OCI-LY3 (cell line): ENCODE measurements around the gene NPTXR.

Experiments used
- H2AFZ ChIP-seq: fragments of 200-600, 300-600 bp; shearing (Covaris generic); 2 replicates; pipeline ENCODE4 v1.6.0; 2014; ENCODE audit warnings: antibody characterized with exemption, low read depth, low read length
- H3K27ac ChIP-seq: fragments of 200-600, 300-600 bp; sonication (generic); 2 replicates; pipeline ENCODE4 v1.5.1; 2014; ENCODE audit warnings: mild to moderate bottlenecking, low read length, moderate library complexity, mixed read lengths
- H3K27me3 ChIP-seq: fragments of 200-600, 300-600 bp; sonication (generic); 2 replicates; pipeline ENCODE4 v1.6.1; 2014; ENCODE audit warnings: low read depth, low read length, mixed read lengths
- H3K36me3 ChIP-seq: fragments of 200-600, 300-600 bp; sonication (generic); replicated peaks from 2 replicates; pipeline ENCODE3; 2014; ENCODE audit warnings: low read depth, low read length, mixed read lengths
- H3K4me1 ChIP-seq: fragments of 300-600, 200-600 bp; sonication (generic); 2 replicates; pipeline ENCODE4 v1.6.1; 2014; ENCODE audit warnings: low read length, mixed read lengths
- H3K4me2 ChIP-seq: fragments of 200-600, 300-600 bp; sonication (generic); 2 replicates; pipeline ENCODE4 v1.6.1; 2014; ENCODE audit warnings: low read length, mixed read lengths
- H3K4me3 ChIP-seq: fragments of 300-600, 200-600 bp; sonication (generic); 2 replicates; pipeline ENCODE4 v1.5.1; 2014; ENCODE audit warnings: antibody characterized with exemption, mild to moderate bottlenecking, low read length, moderate library complexity
- H3K79me2 ChIP-seq: fragments of 300-600, 200-600 bp; shearing (Covaris generic); 2 replicates; pipeline ENCODE4 v1.6.1; 2014; ENCODE audit warnings: mild to moderate bottlenecking, low read length, mixed read lengths
- H3K9ac ChIP-seq: fragments of 300-600, 200-600 bp; shearing (Covaris generic); 2 replicates; pipeline ENCODE4 v1.6.0; 2014; ENCODE audit warnings: mild to moderate bottlenecking, low read length, moderate library complexity
- H3K9me3 ChIP-seq: fragments of 200-600, 300-600 bp; shearing (Covaris generic); 2 replicates; pipeline ENCODE4 v1.6.1; 2014; ENCODE audit warnings: low read length, mixed read lengths; ENCODE audit not compliant: insufficient read depth
- H4K20me1 ChIP-seq: fragments of 200-600, 300-600 bp; sonication (generic); 2 replicates; pipeline ENCODE4 v1.6.1; 2016; ENCODE audit warnings: low read length, mixed read lengths; ENCODE audit not compliant: insufficient read depth
- EZH2phosphoT487 ChIP-seq: fragments of 200-600 bp; shearing (Covaris generic); IDR thresholded peaks from 2 replicates; pipeline ENCODE4 v1.6.1; 2018; ENCODE audit warnings: antibody characterized with exemption, mixed run types, low read depth
- TF ChIP-seq, protein P1 (sequence below): fragments of 200-600, 300-600 bp; sonication (generic); IDR thresholded peaks from 2 replicates; pipeline ENCODE4 v1.5.1; 2014; ENCODE audit warnings: antibody characterized with exemption, low read length, low read depth

Gene NPTXR

DNA sequence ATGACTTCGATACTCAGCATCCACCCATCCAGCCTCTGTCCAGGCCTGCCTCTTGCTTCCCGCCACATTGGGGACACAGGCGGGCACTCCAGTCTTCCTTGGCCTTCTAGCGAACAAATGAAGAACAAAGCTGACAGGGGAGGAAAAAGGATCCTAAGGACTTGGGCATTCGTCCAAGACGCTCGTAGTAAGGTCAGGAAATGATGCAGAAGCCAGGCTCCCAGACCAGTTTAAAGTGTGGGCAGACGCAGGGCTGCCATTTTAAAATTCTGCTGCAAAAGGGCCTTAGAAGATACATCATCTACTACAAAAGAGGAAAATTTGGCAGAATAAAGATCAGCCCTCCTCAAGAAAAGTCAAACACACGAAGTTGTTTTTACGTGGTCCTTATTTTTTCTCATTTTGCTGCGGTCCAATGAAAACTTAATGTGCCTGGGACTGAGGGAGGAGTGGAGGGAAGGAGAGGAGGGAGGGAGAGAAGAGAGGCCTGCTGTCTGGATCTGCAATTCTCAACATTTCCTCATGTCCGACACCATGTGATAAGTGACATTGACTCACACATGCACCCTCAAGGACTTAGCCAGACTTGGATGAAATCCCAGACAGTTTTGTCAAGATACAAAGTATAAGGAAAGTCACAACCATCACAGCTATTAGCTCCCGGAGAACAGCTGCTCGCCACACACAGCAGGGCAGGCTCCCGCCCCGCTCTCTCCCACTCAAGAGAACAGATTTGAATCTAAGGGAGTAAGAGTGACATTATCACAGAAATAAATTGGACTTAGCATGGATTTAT, 55.6 kb downstream of the NPTXR start:
- H3K36me3 ChIP-seq: no peaks in the 10 kb centered on the region
- no peak overlapping the region for H3K4me2 ChIP-seq
- no peaks in the 10 kb centered on the region for H3K79me2 ChIP-seq
- no peaks in the 10 kb centered on the region for H3K27me3 ChIP-seq
- H3K9ac ChIP-seq: no peak overlapping the region
- H4K20me1 ChIP-seq: no peaks in the 10 kb centered on the region
- TF ChIP-seq EZH2phosphoT487: no peak
- TF ChIP-seq, protein P1, sequence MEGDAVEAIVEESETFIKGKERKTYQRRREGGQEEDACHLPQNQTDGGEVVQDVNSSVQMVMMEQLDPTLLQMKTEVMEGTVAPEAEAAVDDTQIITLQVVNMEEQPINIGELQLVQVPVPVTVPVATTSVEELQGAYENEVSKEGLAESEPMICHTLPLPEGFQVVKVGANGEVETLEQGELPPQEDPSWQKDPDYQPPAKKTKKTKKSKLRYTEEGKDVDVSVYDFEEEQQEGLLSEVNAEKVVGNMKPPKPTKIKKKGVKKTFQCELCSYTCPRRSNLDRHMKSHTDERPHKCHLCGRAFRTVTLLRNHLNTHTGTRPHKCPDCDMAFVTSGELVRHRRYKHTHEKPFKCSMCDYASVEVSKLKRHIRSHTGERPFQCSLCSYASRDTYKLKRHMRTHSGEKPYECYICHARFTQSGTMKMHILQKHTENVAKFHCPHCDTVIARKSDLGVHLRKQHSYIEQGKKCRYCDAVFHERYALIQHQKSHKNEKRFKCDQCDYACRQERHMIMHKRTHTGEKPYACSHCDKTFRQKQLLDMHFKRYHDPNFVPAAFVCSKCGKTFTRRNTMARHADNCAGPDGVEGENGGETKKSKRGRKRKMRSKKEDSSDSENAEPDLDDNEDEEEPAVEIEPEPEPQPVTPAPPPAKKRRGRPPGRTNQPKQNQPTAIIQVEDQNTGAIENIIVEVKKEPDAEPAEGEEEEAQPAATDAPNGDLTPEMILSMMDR: no peak
- H3K9me3 ChIP-seq: no peaks in the 10 kb centered on the region
- no peak overlapping the region for H3K4me3 ChIP-seq
- peaks cover 4% of the 10 kb centered on the region for H3K4me1 ChIP-seq
- no peak overlapping the region for H3K27ac ChIP-seq
- H2AFZ ChIP-seq: no peak overlapping the region

DNA sequence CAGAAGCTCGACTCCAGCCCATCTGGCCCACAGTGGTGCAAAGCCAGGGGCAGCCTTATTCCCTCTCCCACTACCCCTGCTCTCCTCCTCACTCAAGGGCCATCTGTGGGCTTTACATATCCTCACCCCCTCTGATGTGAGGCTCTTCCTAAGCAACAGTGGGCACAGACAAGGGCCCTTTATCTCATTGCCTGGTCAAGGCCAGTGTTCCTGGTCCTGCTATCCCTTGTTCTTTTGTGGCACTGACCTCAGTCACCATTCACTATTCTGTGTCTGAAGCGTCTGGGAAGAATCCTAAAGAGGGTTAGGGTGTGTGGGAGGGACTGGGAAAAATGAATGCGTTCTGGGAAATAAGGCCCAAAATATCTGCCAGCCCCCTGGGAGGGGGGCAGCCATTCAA, 57.2 kb downstream of the NPTXR start:
- no peaks in the 10 kb centered on the region for H3K79me2 ChIP-seq
- no peaks in the 10 kb centered on the region for H3K9me3 ChIP-seq
- H3K36me3 ChIP-seq: no peaks in the 10 kb centered on the region
- H3K27me3 ChIP-seq: no peaks in the 10 kb centered on the region
- no peaks in the 10 kb centered on the region for H3K4me1 ChIP-seq
- no peak overlapping the region for H2AFZ ChIP-seq
- no peaks in the 10 kb centered on the region for H4K20me1 ChIP-seq
- no peak for TF ChIP-seq EZH2phosphoT487
- TF ChIP-seq, protein P1: no peak
- no peak overlapping the region for H3K4me2 ChIP-seq
- no peak overlapping the region for H3K27ac ChIP-seq
- H3K4me3 ChIP-seq: no peak overlapping the region
- H3K9ac ChIP-seq: no peak overlapping the region

DNA sequence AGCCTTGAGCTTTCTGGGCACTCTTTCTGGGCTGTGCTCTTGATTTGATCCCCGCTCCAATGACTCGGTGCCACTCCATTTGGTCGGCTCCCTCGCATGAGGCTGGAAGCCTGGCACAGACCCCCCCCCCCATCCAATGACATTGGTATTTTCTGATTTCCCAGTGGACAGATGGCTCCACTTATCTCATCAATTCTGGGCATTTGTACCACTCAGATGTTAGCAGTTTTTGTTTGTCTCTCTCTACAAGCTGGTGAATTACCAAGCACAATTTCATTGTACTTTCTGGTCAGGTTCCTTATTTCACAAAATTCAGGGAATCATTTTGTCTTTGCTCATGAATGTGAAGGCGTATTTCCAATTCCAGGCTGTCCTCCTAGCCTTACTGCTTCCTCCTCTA, 59.0 kb downstream of the NPTXR start:
- Histone ChIP-seq H2AFZ (no peak overlapping the region), H3K4me3 (no peak overlapping the region), H3K27ac (no peak overlapping the region), H3K79me2 (no peaks in the 10 kb centered on the region), H3K9me3 (no peaks in the 10 kb centered on the region), H3K9ac (no peak overlapping the region), H3K36me3 (no peaks in the 10 kb centered on the region), H4K20me1 (no peaks in the 10 kb centered on the region), H3K27me3 (no peaks in the 10 kb centered on the region), H3K4me1 (no peaks in the 10 kb centered on the region), H3K4me2 (no peak overlapping the region)
- TF ChIP-seq EZH2phosphoT487: no peak
- TF ChIP-seq, protein P1: no peak

DNA sequence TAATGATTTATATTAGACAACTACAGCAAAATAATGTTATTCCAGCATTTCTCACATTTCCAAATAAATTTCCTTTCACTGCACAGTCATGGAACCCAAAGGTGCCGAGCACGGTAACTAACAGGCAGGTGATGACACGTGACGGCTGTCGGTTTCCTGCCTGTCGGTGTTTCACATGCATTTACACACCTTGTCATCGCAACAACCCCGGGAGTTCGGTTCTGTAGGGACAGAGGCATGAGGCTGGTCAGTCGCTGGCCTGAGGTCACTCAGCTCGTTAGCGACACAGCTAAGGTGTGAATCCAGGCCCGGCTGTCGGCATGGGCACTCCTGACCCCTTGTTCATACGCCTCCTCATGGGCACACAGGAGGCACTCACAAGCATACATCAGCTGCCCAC, 59.8 kb downstream of the NPTXR start:
- TF ChIP-seq EZH2phosphoT487: no peak
- TF ChIP-seq, protein P1: no peak
- no peak overlapping the region for H3K9ac ChIP-seq
- no peaks in the 10 kb centered on the region for H3K36me3 ChIP-seq
- no peaks in the 10 kb centered on the region for H4K20me1 ChIP-seq
- H3K4me1 ChIP-seq: no peaks in the 10 kb centered on the region
- no peak overlapping the region for H3K4me2 ChIP-seq
- H3K79me2 ChIP-seq: no peaks in the 10 kb centered on the region
- H3K27me3 ChIP-seq: no peaks in the 10 kb centered on the region
- no peaks in the 10 kb centered on the region for H3K9me3 ChIP-seq
- H3K27ac ChIP-seq: no peak overlapping the region
- no peak overlapping the region for H3K4me3 ChIP-seq
- H2AFZ ChIP-seq: no peak overlapping the region
